ENCODE data around the gene AP1M1.
A peak's percentile ranks its signal among the peaks of the same experiment; 100 is the strongest.

The AP1M1 gene

GRCh38 chr19:16160943-16161560 is 36.7 kb upstream of the AP1M1 start (continued):
- TF ChIP-seq MYNN (tag by site-specific recombination; IDR thresholded peaks at IDR 0.05; ENCODE audit: borderline replicate concordance) (no peak), ZNF639 (tag by site-specific recombination; IDR thresholded peaks at IDR 0.05) (0 out of 2 replicates have a peak, but pooled peaks have one; percentile 28), ZNF37A (tag by site-specific recombination; IDR thresholded peaks at IDR 0.05) (no peak), PRDM10 (tag by site-specific recombination; IDR thresholded peaks at IDR 0.05) (peak; percentile 74), KLF8 (tag by site-specific recombination; IDR thresholded peaks at IDR 0.05) (0 out of 2 replicates have a peak, but pooled peaks have one; percentile 33), ZNF768 (tag by site-specific recombination; IDR thresholded peaks at IDR 0.05) (peak; percentile 97), OVOL3 (tag by site-specific recombination; IDR thresholded peaks at IDR 0.05) (no peak), ZNF174 (tag by site-specific recombination; IDR thresholded peaks at IDR 0.05) (no peak), ZNF629 (tag by site-specific recombination; IDR thresholded peaks at IDR 0.05) (peak; percentile 45; the same call in 1 of the 2 replicates), SETDB1 (IDR thresholded peaks at IDR 0.05; ENCODE audit: insufficient read length, low read length) (no peak), ZNF600 (tag by site-specific recombination; IDR thresholded peaks at IDR 0.05) (0 out of 2 replicates have a peak, but pooled peaks have one; percentile 17)

GRCh38 chr19:16161840-16162239 is 35.9 kb upstream of the AP1M1 start:
- Histone ChIP-seq H3K9me3 (ENCODE audit: control insufficient read depth, insufficient read depth, low read depth, low read length) (no peaks in the 10 kb centered on the region), H3K36me3 (ENCODE audit: control insufficient read depth in 2 of 2, insufficient read depth in 1 of 2, low read length in 2 of 2) (no peaks in the 10 kb centered on the region), H3K4me1 (ENCODE audit: control insufficient read depth, insufficient read depth, low read length) (no peaks in the 10 kb centered on the region), H3K4me3 (ENCODE audit: low read depth, low read length) (no peak overlapping the region), H3K27ac (ENCODE audit: extremely low read depth, low read depth, low read length) (no peak overlapping the region)
- ChIA-PET POLR2A (interaction anchor here (0.6 to 1.1 kb wide), 6 partner anchors 15 to 496 kb away, joined by 3 to 7 read pairs (median 6); partner anchors contain the start of gene FAM32A), CTCF (interaction anchor here (0.6 to 1.1 kb wide), 3 partner anchors 24 to 209 kb away, joined by 3 to 4 read pairs (median 3); partner anchors contain the start of gene FAM32A)
- TF ChIP-seq ZNF624 (tag by site-specific recombination; IDR thresholded peaks at IDR 0.05) (no peak), INSM2 (tag by site-specific recombination; IDR thresholded peaks at IDR 0.05) (0 out of 2 replicates have a peak, but pooled peaks have one; percentile 48), KLF17 (tag by site-specific recombination; IDR thresholded peaks at IDR 0.05) (peak; percentile 66; the same call in 1 of the 2 replicates), ZBTB17 (tag by site-specific recombination; IDR thresholded peaks at IDR 0.05) (0 out of 2 replicates have a peak, but pooled peaks have one; percentile 15), ZNF658 (tag by site-specific recombination; IDR thresholded peaks at IDR 0.05) (no peak), ZNF600 (tag by site-specific recombination; IDR thresholded peaks at IDR 0.05) (peak; percentile 70), EGR2 (tag by site-specific recombination; IDR thresholded peaks at IDR 0.05; ENCODE audit: low read depth) (no peak), ZNF184 (tag by site-specific recombination; IDR thresholded peaks at IDR 0.05) (0 out of 2 replicates have a peak, but pooled peaks have one; percentile 39), ZNF501 (tag by site-specific recombination; IDR thresholded peaks at IDR 0.05) (no peak), HIC1 (tag by site-specific recombination; IDR thresholded peaks at IDR 0.05) (0 out of 2 replicates have a peak, but pooled peaks have one; percentile 12), ZSCAN30 (tag by site-specific recombination; IDR thresholded peaks at IDR 0.05) (no peak), ZNF175 (tag by site-specific recombination; IDR thresholded peaks at IDR 0.05) (no peak), BCL6B (tag by site-specific recombination; IDR thresholded peaks at IDR 0.05) (no peak), ZNF843 (tag by site-specific recombination; IDR thresholded peaks at IDR 0.05) (no peak), ZNF138 (tag by site-specific recombination; IDR thresholded peaks at IDR 0.05; ENCODE audit: borderline replicate concordance) (no peak)

All from HEK293 (cell line).